ENCODE results near the gene CCDC73. TPM values are rescaled to one million over a fixed set of nuclear protein-coding genes. Genes with fewer than 3 reads are reported as not detected.
"Not testable (repeated sequence)": the region's sequence is repeated elsewhere in the genome, so short reads cannot be mapped to it uniquely, and the experiment has no call there.

The CCDC73 gene
- total RNA-seq, 1 donor: not detected

DNA sequence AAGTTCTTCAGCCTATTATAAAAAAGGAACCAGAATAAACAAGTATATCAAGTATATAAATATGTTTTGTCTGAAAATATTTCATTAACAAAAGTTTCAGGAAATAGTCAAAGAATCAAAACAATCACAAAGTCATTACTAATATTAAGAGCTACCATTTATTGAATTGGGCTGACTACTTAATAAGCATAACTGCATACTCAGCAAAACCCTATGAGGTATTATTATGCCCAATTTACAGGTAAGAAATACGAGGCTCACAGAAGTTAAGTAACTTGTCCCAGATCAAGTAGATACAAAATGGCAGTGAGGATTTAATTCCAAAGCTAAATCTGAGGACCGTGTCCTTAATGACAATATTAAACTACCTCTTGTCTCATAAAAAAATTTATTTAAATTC is 158.6 kb downstream of the CCDC73 start:
- DNase-seq (ENCODE audit: low read depth): no peak
- TF ChIP-seq, protein P1, sequence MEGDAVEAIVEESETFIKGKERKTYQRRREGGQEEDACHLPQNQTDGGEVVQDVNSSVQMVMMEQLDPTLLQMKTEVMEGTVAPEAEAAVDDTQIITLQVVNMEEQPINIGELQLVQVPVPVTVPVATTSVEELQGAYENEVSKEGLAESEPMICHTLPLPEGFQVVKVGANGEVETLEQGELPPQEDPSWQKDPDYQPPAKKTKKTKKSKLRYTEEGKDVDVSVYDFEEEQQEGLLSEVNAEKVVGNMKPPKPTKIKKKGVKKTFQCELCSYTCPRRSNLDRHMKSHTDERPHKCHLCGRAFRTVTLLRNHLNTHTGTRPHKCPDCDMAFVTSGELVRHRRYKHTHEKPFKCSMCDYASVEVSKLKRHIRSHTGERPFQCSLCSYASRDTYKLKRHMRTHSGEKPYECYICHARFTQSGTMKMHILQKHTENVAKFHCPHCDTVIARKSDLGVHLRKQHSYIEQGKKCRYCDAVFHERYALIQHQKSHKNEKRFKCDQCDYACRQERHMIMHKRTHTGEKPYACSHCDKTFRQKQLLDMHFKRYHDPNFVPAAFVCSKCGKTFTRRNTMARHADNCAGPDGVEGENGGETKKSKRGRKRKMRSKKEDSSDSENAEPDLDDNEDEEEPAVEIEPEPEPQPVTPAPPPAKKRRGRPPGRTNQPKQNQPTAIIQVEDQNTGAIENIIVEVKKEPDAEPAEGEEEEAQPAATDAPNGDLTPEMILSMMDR (IDR thresholded peaks at IDR 0.05; ENCODE audit: insufficient read depth, low read depth, low read length): no peak
- H3K4me3 ChIP-seq (ENCODE audit: low read depth, low read length): no peak overlapping the region

DNA sequence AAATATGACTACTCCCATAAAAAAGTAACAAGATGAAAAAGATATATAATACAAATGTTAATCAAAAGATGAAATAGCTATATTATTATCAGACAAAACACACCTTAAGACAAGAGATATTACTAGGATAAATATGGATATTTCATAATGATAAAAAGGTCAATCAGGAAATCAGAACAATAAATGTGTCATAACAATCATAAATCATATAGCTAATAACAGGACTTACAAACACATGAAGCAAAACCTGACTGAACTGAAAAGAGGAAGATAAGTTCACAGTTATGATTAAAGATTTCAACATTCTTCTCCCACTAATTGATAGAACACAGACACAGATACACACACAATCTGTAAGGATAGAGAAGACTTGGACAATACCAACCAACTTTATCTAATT is 163.6 kb downstream of the CCDC73 start:
- TF ChIP-seq, protein P1 (IDR thresholded peaks at IDR 0.05; ENCODE audit: insufficient read depth, low read depth, low read length): no peak
- no peak for DNase-seq (ENCODE audit: low read depth)
- H3K4me3 ChIP-seq (ENCODE audit: low read depth, low read length): no peak overlapping the region

DNA sequence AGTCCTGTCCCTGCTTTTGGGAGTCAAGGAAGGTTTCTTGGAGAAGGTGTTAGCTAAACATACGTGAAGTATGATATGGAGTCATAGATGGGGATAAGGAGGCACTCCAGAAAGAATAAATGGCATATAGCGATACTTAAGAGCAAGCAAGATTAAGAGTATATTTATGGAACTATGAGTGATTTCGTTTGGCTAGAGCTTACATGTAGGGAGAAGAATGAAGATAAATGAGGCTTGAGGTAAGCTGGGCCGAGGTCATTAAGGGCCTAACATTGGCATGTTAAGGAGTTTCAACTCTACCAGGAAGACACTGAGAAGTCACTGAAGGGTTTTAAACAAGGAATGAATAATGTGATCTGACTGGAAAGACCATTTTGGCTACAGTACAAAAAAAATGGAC is 177.6 kb downstream of the CCDC73 start:
- TF ChIP-seq, protein P1 (IDR thresholded peaks at IDR 0.05; ENCODE audit: insufficient read depth, low read depth, low read length): no peak
- DNase-seq (ENCODE audit: low read depth): no peak
- H3K4me3 ChIP-seq (ENCODE audit: low read depth, low read length): no peak overlapping the region

DNA sequence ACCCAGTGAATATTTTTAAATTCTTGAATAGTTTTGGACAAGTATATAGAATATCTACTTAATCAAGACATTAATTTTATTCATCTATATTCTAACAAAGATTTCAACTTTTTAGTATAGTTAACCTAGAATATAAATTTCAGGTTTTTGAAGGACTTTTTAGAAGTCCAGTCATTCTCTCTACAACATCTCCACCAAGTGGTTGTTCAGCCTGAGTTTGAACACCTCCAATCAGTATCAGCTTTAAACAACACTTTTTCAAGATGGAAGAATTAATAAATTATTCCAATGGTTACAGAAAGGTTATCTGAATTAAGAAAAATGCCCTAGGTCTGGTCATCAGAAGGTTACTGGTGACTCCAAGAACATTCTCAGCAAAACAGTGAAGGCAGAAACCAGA is 179.0 kb downstream of the CCDC73 start:
- TF ChIP-seq, protein P1 (IDR thresholded peaks at IDR 0.05; ENCODE audit: insufficient read depth, low read depth, low read length): peak; percentile 40
- DNase-seq (ENCODE audit: low read depth): peak; percentile 32
- H3K4me3 ChIP-seq (ENCODE audit: low read depth, low read length): no peak overlapping the region

DNA sequence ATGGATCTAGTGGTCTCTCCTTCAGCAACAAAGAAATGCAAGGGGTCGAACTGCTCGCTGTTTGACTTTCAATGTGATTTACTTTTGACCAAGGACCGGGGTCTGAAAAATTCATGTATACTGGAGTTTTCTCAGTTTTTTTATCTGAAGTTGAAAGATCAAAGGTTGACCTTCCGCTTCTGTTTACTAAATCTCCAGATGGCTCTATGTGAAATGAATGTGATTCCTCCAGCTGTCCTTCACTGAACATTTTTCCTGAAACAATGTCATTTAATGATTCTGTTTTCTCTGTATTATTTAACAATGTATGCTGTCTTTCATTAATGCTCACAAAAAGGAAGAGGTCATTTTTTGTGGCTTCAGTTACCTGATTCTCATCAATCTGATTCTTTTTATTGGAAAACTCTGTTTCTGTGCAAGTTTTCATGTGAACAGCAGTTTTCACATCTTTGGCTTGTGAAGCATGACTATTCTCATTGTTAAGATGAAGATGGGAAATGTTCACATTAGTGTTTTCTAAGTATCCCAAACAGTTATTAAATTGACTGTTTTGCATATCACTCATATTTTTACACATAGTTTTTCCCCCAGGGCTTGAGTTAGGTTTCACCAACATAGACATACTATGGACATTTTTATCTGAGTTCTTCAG is 180.8 kb downstream of the CCDC73 start:
- DNase-seq (ENCODE audit: low read depth): no peak
- TF ChIP-seq, protein P1 (IDR thresholded peaks at IDR 0.05; ENCODE audit: insufficient read depth, low read depth, low read length): no peak
- no peak overlapping the region for H3K4me3 ChIP-seq (ENCODE audit: low read depth, low read length)

DNA sequence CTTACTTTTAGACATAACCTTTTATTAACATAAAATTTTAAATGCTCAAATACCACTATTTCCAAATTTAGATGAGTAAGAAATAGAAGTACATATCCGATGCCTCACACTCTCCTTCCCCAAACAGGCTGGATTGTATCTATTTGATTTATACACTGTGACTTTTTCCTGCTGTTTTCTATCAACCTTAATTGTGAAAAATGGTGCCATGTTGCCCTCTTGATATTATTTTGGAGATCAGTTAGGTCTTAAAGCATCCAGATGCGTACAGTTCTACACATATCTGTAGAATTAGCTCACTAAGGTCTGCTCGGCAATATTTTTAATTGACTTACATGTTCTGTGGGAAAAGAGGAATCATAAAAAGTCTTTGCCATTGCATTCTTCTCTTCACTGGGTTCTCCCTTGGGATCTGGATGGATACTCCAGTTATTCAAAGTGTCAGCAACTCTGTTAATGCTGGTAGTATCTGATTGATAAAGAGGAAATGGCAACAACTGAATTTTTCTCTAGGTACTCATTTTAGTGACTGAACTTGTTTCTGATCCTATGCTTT is 183.6 kb downstream of the CCDC73 start:
- H3K4me3 ChIP-seq (ENCODE audit: low read depth, low read length): no peak overlapping the region
- DNase-seq (ENCODE audit: low read depth): peak; percentile 16
- TF ChIP-seq, protein P1 (IDR thresholded peaks at IDR 0.05; ENCODE audit: insufficient read depth, low read depth, low read length): no peak

DNA sequence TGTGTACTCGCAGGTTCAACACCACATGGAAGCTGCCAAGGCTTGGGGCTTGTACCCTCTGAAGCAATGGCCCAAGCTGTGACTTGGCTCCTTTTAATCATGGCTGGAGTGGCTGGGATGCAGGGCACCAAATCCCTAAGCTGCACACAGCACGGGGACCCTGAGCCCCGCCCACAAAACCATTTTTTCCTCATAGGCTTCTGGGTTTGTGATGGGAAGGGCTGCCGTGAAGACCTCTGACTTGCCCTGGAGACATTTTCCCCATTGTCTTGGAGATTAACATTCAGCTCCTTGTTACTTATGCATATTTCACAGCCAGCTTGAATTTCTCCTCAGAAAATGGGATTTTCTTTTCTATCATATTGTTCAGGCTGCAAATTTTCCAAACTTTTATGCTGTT is 185.6 kb downstream of the CCDC73 start:
- not testable (repeated sequence) for H3K4me3 ChIP-seq (ENCODE audit: low read depth, low read length); DNase-seq (ENCODE audit: low read depth)
